PC-9 (cell line): Measurements from ENCODE around the gene HSPA2.

Experiments used
- EZH2 ChIP-seq: fragments of 200-600 bp; sonication (generic); IDR thresholded peaks from 2 replicates; pipeline ENCODE4 v1.8.0; 2017; ENCODE audit warnings: antibody characterized with exemption, low read depth
- TF ChIP-seq, protein P1 (sequence below): fragments of 200-600 bp; sonication (generic); conservative IDR thresholded peaks from 2 replicates; pipeline ENCODE4 v1.6.1; 2017; ENCODE audit warnings: mixed run types, antibody characterized with exemption, mild to moderate bottlenecking, moderate library complexity

DNA sequence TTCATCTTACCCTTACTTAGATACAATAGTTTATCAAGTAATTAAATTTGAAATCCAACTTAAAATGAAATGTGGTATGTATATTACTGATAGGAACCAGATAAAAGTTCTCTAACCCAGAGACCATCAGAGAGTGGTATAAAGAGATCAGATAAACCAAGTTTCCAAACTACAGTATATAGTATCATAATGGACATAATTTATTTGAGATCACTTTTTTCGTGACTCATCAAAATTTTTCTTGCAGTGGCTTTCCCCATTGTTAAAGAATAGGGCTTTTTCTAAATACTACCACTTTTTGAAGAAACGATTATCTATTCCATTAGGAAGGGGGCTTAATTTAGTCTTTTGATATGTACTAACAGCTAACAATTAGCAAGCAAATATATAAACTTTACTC lies 15.2 kb upstream of the HSPA2 start:
- TF ChIP-seq EZH2, result no peak
- TF ChIP-seq, protein P1, sequence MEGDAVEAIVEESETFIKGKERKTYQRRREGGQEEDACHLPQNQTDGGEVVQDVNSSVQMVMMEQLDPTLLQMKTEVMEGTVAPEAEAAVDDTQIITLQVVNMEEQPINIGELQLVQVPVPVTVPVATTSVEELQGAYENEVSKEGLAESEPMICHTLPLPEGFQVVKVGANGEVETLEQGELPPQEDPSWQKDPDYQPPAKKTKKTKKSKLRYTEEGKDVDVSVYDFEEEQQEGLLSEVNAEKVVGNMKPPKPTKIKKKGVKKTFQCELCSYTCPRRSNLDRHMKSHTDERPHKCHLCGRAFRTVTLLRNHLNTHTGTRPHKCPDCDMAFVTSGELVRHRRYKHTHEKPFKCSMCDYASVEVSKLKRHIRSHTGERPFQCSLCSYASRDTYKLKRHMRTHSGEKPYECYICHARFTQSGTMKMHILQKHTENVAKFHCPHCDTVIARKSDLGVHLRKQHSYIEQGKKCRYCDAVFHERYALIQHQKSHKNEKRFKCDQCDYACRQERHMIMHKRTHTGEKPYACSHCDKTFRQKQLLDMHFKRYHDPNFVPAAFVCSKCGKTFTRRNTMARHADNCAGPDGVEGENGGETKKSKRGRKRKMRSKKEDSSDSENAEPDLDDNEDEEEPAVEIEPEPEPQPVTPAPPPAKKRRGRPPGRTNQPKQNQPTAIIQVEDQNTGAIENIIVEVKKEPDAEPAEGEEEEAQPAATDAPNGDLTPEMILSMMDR, result no peak
